ENCODE results near the gene IL25.
"Not testable (repeated sequence)": the region's sequence is repeated elsewhere in the genome, so short reads cannot be mapped to it uniquely, and the experiment has no call there.

IL25 gene

DNA sequence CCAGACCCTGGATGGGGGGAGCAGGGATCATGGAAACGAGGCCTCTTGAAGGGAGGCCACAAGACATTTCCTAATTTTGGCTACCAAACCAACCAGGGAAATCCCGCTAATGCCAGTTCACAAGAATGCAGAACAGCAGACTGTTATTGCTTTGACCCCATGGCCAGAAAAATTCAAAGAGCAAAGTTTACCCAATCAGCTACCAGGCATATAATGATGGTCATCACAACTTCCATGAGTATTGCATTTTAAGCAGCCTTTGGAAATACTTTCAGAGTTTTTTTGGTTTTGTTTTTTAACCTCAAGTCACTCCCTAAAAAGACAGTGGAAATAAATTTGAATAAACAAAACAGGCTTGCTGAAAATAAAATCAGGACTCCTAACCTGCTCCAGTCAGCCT, at the start of gene IL25:
TSS of gene IL25 (plus strand) at position 301 of the 400 bp plus-strand sequence.
- DNase-seq, result no peak

DNA sequence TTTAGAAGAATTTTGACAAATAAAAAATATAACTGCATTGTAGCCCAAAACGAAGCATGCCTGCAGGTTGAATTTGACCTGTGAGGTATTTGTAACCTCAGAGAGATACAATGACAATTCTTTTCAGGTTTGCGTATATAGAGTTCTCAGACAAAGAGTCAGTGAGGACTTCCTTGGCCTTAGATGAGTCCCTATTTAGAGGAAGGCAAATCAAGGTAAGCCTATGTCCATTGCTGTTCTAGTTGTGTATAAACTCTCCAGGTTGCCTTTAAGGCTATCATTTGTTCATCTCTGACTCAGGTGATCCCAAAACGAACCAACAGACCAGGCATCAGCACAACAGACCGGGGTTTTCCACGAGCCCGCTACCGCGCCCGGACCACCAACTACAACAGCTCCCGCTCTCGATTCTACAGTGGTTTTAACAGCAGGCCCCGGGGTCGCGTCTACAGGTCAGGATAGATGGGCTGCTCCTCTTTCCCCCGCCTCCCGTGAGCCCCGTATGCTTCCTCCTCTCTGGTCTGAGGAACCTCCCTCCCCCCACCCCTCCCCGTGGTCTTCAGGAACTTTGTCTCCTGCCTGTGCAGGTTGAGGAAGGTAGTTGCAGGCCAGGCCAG, 48.7 kb upstream of the IL25 start:
- no peak for DNase-seq

DNA sequence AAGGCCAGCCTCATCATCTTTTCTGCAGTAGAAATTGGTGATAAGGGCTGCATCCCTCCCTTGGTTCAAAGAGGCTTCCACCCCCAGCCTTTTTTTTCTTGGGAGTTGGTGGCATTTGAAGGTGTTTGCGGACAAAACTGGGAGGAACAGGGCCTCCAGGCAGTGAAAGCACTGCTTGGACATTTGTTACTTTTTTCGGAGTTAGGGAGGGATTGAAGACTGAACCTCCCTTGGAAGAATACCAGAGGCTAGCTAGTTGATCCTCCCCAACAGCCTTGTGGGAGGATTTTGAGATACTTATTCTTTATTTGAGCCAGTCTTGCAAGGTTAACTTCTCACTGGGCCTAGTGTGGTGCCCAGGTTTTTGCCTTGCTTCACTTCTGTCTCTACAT, 48.2 kb upstream of the IL25 start:
- DNase-seq, result no peak

DNA sequence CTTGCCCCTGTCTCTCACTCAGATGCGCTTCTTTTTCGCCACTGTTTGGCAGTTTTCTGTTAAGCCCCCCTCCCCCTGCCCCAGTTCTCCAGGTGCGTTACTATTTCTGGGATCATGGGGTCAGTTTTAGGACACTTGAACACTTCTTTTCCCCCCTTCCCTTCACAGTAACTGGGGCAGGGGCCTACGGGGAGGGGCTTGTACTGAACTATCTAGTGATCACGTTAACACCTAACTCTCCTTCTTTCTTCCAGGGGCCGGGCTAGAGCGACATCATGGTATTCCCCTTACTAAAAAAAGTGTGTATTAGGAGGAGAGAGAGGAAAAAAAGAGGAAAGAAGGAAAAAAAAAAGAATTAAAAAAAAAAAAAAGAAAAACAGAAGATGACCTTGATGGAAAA, 47.6 kb upstream of the IL25 start:
- DNase-seq, result no peak

DNA sequence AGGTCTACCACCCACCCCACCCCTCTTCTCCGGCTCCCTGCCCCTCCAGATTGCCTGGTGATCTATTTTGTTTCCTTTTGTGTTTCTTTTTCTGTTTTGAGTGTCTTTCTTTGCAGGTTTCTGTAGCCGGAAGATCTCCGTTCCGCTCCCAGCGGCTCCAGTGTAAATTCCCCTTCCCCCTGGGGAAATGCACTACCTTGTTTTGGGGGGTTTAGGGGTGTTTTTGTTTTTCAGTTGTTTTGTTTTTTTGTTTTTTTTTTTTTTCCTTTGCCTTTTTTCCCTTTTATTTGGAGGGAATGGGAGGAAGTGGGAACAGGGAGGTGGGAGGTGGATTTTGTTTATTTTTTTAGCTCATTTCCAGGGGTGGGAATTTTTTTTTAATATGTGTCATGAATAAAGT, 46.9 kb upstream of the IL25 start:
- not testable (repeated sequence) for DNase-seq

DNA sequence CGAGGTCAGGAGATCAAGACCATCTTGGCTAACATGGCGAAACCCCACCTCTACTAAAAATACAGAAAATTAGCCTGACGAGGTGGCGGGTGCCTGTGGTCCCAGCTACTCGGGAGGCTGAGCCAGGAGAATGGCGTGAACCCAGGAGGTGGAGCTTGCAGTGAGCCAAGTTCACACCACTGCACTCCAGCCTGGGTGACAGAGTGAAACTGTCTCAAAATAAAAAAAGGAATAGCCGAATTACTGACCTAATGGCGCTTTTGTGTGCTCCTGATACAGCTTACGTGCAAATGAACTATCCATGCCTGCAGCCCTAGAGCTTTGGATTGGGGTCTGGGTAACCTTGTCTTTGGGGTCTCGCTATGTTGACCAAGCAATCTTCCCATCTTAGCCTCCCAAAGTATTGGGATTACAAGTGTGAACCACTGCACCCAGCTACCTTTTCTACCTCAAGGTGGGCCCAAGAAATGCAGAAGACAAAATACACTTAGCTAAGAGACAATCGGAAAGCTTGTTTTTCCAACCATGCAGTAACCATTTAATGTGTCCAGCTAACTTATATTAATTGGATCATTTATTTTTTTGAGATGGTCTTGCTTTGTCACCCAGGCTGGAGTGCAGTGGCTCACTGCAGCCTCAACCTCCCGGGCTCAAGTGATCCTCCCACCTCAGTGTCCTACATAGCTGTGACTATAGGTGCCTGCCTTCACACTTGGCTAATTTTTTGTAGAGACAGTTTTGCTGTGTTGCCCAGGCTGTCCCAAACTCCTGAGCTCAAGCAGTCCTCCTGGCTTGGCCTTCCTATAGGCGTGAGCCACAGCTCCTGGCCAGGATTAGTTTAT, 45.9 kb upstream of the IL25 start:
- DNase-seq, result no peak

DNA sequence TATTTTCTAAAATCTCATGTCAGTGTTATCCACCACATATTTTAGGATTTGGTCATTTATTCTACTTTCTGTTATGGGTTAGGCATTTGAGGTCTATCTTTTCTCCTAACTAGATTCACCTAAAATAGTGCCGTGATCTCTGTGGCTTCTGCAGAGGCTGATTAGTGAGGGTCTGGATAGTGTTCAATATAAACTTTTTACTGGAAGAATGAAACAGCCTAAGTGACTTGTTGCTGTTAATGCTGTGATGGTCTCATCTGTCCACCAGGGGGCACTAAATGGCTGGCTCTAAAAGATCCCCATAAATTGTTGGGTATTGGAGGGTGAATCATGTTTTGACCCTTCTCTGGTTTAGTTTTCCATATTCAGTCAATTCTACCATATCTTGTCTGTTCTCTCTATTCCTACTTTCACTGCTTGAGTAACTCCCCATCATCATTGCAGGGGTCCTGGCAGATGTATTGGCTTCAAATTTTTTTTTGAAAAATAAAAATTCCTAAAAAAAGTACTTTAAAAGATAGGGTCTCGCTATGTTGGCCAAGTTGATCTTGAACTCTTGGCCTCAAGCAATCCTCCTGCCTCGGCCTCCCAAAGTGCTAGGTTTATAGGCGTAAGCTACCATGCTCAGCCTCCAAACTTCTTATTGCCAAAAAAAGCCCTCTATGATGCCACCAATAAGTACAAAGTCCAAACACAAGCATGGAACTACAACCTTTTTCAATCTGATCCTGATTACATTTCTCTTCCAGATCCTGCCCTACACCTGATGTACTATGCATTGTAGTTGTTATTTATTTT, 44.5 kb upstream of the IL25 start:
- peak; percentile 75 for DNase-seq

DNA sequence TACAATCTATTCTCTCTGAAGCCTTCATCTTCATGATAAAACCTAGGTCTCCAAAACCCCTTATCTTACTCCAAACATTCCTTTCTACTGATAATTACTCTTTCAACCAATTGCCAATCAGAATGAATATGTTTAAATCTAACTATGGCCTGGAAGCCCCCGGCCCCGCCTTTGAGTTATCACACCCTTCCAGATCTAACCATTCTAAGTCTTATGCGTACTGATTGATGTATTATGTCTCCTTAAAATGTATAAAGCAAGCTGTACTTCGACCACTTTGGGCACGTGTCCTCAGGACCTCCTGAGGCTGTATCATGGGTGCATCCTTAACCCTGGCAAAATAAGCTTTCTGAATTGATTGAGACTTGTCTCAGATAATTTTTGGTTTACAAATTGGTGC, 37.0 kb upstream of the IL25 start:
- no peak for DNase-seq

DNA sequence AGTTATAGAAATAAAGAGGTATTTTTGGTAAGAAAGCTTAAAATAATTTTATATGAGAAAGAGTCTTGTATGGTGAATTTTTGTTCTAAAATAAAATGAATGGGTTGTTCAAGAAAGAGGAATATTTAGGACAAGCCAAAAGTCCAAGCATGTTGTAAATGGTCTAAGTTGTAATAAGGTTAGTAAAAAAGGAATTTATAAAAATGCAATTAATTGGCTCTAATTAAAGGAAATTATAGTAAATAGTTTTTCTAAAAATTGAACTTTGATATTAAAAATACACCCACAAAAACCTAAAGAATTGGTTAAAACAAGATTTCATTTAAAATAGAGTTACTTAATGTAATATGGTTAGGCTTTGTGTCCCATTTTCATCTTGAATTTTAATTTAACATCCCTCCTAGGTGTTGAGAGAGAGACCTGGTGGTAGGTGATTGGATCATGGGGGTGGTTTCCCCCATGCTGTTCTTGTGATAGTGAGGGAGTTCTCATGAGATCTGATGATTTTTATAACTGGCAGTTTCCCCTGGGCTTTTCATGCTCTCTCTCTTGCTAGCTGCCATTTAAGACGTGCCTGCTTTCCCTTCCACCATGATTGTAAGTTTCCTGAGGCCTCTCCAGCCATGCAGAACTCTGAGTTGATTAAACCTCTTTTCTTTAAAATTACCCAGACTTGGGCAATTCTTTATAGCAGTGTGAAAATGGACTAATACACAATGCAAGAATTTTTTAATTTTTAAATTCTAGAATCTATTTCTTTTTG, 32.9 kb upstream of the IL25 start:
- DNase-seq, result no peak

DNA sequence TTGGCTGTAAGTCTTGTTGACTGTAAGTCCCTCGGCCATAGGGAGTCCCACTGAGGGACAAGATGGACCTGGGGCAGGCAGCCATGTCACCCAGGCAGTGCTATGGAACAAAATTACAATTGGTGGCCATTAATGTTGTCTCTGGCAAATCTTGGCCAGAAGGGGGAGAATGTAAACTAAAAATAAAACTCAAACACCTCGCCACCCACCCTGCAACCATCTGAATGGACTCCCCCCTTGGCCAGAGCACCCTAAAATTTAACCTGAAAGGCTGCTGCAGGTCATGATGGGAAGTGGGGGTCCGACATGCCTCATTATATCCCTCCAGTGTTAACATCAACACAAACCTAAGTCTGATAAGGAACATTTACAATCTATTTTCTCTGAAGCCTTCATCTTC, 28.1 kb upstream of the IL25 start:
- DNase-seq, result peak; percentile 14

DNA sequence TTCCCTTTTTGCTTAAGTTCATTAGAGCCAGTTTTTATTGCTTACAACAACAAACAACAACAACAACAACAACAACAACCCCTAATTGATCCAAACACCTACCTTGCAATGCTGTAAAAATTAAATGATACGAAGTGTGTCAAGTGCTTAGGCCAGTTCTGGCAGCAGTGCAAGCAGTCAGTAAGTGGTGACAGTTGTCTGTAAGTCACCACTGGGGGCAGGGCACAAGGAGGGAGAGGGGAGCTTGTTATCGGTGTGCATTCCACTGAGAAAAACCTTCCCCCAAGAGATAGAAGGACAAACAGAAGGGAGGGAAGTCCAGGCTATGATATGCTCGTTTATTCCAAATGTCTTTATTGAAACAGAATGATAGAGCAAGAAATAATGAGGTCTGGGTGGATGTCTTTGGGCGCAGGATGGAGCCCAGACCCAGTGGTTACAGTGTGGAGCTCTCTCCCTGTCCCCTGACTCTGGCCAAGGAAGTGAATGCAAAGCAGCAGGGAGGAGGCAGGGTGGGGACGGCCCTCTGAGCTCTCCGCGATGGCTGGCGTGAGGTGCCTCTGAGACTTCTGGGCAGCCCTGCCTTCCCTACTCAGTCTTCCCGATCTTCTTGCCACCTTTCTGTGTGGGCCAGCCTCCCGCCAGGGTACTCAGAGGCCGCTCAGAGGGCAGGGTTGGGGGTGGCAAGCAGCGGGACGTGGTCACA, 26.5 kb upstream of the IL25 start:
- DNase-seq, result peak; percentile 55

DNA sequence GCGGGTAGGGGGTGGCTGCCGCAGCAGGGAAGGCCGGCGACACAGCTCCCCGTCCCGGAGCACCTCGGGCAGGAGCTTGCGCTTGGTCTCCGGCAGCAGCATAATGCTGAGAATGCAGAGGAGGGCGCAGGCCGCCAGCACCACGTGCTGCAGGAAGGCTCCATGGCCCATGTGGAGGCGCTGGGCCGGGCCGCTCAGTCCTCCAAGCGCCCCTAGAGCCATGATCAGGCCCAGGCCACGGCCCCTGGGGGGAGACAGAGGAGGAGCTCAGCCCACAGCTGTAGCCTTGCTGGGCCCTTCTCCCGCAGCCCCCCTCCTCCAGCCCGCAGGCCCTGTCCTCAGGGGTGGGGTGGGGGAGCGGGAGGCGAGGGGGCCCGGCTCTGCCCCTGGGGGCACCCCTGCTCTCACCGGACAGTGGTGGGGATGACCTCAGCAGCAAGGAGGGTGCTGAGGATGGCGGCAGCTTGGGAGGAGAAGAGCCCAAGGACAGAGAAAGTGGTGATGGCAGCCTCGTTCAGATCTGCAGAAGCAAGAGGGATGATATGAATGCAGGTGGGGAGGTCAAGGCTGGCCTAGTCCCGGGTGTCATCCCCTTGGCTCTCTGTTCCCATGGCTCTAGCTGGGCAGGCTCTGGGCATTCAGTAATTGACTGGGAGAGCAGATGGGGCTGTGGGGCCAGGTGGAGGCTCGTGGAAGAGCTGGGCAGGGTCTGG, 25.8 kb upstream of the IL25 start:
- DNase-seq, result peak; percentile 37

DNA sequence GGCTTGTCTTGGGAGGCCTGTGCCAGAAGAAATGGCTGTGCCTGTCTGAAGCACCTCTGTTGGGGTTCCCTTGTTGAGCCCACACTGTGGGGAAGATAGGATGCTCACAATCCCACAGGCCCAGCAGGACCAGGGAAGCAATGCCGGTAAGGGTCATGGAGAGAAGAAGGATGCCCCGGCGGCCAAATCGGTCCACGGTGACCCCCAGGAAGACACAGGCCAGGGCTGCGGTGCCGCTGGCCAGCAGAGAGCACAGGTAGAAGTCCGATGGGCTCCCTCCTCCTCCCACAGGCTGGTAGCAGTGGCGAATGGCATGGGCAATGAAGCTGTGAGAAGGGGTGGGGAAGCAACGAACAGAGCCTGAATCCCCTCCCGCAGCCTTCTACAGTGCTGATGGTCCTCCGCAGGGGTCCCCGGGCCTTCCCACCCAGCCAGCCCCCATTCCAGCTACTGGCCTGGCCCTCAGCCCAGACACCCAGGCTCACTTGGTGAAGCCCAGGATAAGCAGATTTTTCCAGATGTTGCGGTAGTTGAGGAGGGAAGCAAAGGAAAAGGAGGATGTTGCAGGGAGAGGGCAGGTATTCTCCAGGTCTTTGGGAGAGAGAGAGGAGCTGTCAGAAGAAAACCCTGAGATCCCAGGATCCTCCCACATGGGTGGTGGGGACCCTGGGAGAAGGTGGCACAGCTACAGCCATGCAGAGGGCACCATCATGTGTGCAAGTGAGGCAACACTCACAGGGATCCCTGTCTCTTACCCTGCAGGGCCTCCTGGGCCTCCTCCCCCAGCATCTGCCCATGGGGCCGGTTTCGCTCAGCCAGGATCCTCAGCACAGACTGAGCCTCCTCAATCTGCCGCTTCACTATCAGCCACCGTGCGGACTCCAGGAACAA, 25.0 kb upstream of the IL25 start:
- DNase-seq, result peak; percentile 40

DNA sequence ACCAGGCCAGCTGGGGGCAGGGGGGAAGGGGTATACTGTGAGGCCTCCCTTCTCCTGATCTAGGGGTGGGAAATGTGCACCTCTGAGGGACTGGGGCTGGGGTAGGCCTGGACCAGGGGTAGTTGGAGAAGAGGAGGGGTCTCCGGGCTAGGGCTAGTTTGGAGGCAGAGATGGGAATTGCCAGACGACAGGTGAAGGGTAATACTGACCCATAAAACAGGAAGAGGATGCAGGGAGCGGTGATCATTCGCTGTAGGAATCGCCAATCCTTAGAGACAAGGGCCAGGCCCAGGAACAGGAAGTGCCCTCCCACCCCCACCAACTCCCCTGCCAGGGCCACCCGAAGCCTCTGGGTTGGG, 24.3 kb upstream of the IL25 start:
- DNase-seq, result no peak

DNA sequence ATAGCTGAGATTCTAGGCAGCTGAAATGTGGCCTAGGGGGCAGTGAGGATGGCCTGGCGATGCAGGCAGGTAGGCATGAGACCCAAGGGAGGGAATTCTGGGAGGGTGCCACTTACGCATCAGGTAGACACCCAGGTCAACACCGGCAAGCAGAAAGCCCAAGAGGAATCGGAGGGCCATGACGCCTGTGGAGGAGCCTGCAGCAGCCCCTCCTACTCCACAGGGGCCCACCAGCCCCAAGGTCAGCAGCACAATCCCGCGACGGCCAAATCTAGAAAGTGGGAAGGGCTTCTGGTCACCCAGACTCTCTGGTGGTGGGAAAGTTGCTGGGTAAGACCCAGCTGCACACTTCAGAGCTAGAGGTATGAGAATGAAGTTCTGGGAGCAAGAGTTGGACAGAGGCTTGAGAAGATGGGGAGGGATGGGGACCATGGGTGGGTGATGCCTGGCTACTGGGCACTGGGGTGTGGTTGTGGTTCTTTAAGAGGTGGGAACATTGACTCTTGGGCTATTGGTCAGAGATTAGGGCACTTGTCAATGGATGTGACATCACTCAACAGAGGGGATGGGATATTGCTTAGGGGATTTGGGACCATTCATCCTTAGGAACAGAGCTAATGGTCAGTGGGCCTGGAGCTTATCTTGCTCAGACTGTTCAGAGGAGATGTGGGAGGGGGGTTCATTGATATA, 23.3 kb upstream of the IL25 start:
- peak; percentile 34 for DNase-seq

DNA sequence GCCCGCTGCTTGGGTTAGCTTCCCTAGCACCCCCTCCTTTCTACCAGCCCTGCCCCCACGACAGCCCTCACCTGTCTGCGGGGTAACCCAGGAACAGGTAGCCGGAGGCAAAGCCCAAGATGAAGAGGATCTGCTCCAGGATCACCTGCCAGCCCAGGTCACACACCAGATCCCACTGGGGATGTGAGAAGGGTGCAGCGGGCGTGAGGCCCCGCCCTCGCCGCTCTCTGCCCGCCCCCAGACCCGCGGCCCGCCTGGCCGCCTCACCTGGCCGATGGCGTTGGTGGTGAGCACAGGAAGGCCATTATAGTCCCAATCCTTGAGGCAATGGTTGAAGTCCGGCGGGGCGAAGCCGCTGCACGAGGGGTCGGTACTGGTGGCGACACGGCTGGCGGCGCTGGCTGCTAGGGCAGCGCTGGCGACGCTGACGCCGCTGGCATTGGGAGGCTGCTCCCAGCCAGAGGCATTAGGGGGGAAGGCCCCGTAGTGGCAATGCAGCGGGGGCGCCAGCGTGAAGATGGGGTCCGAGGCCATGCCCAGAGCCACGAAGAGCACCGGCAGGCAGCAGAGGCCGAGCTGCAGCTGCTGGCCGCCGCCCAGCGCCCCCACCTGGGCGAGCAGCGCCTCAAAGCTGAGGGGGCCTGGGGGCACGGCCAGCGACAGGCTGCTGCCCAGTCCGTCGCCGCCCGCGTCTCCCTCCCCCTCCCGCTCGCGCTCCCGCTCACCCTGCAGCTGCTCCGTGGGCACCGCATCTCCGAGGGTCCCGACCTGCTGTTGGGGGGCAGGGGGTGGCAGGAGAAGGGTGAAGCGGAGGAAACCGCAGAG, 20.7 kb upstream of the IL25 start:
- peak; percentile 61 for DNase-seq

DNA sequence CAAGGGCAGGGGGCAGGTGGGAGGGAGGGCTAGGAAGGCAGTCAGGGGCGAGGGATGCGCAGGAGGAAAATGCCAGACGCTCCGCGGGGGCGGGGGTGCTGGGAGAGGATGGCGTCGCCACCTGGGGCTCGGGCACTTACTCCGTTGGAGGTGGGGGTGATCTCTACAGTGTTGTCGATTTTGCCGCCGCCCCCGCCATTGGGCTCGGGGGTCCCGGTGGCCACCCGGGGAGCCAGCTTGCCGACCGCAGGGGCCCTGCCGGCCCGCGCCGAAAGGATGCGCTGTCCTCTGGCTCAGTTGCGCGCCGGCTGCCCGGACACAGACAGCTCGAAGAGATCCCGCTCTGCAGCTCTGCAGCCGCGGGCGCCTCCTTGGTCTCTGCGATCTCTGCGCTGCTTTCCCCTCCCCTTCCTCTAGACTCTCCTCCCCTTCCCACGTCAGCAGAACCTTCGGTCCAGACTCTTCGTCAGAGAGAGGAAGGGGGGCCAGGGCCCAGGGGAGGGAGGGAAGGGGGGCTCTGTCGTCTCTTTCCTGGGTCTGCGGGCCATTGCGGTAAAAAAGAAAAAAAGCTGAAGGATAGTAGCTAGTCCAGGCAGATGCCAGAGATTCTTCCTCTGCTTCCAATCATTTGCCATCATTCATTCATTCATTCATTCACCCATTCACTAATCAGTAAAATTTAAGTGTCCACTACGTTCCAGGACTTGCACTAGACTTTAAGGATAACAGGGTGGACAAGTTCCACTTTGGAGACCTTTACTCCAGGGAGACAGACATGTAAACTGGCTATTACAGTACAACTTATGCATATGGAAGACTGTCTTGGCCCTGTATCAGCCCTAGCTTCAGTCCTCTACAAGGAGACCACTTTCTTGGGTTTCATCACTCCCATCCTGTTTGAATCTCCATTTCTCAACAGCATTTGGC, 19.8 kb upstream of the IL25 start, which contains the start of gene SLC22A17:
TSS of gene SLC22A17 (minus strand) at position 382 of the 927 bp plus-strand sequence.
- DNase-seq, result peak; percentile 96

DNA sequence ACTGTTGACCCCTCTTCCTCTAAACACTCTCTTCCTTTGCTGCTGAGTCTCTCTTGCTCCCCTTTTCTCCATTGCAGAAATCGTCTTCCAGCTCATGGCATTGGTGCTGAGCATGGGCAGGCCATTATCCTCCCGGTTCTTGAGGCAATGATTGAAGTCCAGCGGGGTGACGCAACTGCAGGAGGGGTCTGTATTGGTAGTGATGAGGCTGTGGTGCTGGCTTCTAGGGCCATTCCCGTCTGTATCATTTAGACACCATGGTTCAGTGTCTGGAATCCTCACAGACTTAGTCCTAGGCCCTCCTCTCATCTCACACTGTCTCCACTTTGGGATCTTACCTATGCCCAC, 19.2 kb upstream of the IL25 start:
- peak; percentile 43 for DNase-seq

All from islet precursor cell (in vitro differentiated cells).